Inflammatory macrophage treated with lipopolysaccharide for 1 hour (primary cell): ENCODE measurements around the gene PPEF1.
"Not testable (repeated sequence)": the region's sequence is repeated elsewhere in the genome, so short reads cannot be mapped to it uniquely, and the experiment has no call there.

Experiments used
- DNase-seq, 2 donors: peaks; one replicate each; pipeline ENCODE4 v3.0.0-alpha.2; 2020 to 2022

The PPEF1 gene

GRCh38 chrX:18702362-18703195, 4.9 kb upstream of the PPEF1 start:
- DNase-seq: no peak

GRCh38 chrX:18709833-18710232, 2.4 kb downstream of the PPEF1 start:
- DNase-seq: no peak

GRCh38 chrX:18714910-18715309, 7.5 kb downstream of the PPEF1 start:
- DNase-seq: no peak

GRCh38 chrX:18719852-18720251, 12.4 kb downstream of the PPEF1 start:
- DNase-seq: no peak

- no peak for DNase-seq
Observed at GRCh38 chrX:18721683-18722499, 14.4 kb downstream of the PPEF1 start.

GRCh38 chrX:18722500-18723071, 15.1 kb downstream of the PPEF1 start:
- no peak for DNase-seq

GRCh38 chrX:18725310-18725943, 18.0 kb downstream of the PPEF1 start:
- no peak for DNase-seq

GRCh38 chrX:18733287-18733686, 25.8 kb downstream of the PPEF1 start:
- no peak for DNase-seq

- not testable (repeated sequence) for DNase-seq
Observed at GRCh38 chrX:18739609-18740008, 32.2 kb downstream of the PPEF1 start.

GRCh38 chrX:18748499-18748898, 41.1 kb downstream of the PPEF1 start:
- DNase-seq: no peak

- no peak for DNase-seq
Observed at GRCh38 chrX:18753631-18754030, 46.2 kb downstream of the PPEF1 start.

GRCh38 chrX:18755651-18756050, 48.2 kb downstream of the PPEF1 start:
- DNase-seq: no peak

GRCh38 chrX:18757956-18758932, 50.8 kb downstream of the PPEF1 start:
- no peak for DNase-seq

- no peak for DNase-seq
Observed at GRCh38 chrX:18761750-18762149, 54.3 kb downstream of the PPEF1 start.

- DNase-seq: not testable (repeated sequence)
Observed at GRCh38 chrX:18763106-18763505, 55.7 kb downstream of the PPEF1 start.

- DNase-seq: no peak
Observed at GRCh38 chrX:18769364-18769763, 61.9 kb downstream of the PPEF1 start.

GRCh38 chrX:18769812-18770573, 62.5 kb downstream of the PPEF1 start:
- DNase-seq: no peak

- no peak for DNase-seq
Observed at GRCh38 chrX:18789916-18790315, 82.5 kb downstream of the PPEF1 start.

- DNase-seq: no peak
Observed at GRCh38 chrX:18792828-18793227, 85.4 kb downstream of the PPEF1 start.

GRCh38 chrX:18793601-18794089, 86.2 kb downstream of the PPEF1 start:
- DNase-seq: no peak

- no peak for DNase-seq
Observed at GRCh38 chrX:18797141-18797540, 89.7 kb downstream of the PPEF1 start.
